HEK293T (cell line): ENCODE results near the gene SMIM1.

Experiments
- ARNT ChIP-seq: fragments of 450-650 bp; IDR thresholded peaks from 2 replicates; pipeline ENCODE4 v1.6.1; 2017; ENCODE audit warnings: mild to moderate bottlenecking
- BHLHE40 ChIP-seq: fragments of 450-650 bp; IDR thresholded peaks from 2 replicates; pipeline ENCODE4 v1.6.1; 2016; ENCODE audit warnings: mild to moderate bottlenecking, moderate library complexity, borderline replicate concordance
- ELF4 ChIP-seq: fragments of 450-650 bp; IDR thresholded peaks from 2 replicates; pipeline ENCODE4 v1.6.1; 2017; ENCODE audit warnings: antibody characterized with exemption
- FOXA1 ChIP-seq: fragments of 450-650 bp; IDR thresholded peaks from 2 replicates; pipeline ENCODE4 v1.6.1; 2016; ENCODE audit warnings: mild to moderate bottlenecking
- FOXK2 ChIP-seq: fragments of 450-650 bp; IDR thresholded peaks from 2 replicates; pipeline ENCODE4 v1.6.1; 2016; ENCODE audit warnings: mild to moderate bottlenecking
- FOXM1 ChIP-seq: fragments of 450-650 bp; IDR thresholded peaks from 2 replicates; pipeline ENCODE4 v1.6.1; 2017; ENCODE audit warnings: mild to moderate bottlenecking, borderline replicate concordance
- HDGF ChIP-seq: fragments of 450-650 bp; IDR thresholded peaks from 2 replicates; pipeline ENCODE4 v1.6.1; 2017; ENCODE audit warnings: antibody characterized with exemption, borderline replicate concordance
- PKNOX1 ChIP-seq: fragments of 450-650 bp; IDR thresholded peaks from 2 replicates; pipeline ENCODE4 v1.6.1; 2016
- SP1 ChIP-seq: fragments of 450-650 bp; IDR thresholded peaks from 2 replicates; pipeline ENCODE4 v1.6.1; 2017
- SUZ12 ChIP-seq: fragments of 450-650 bp; IDR thresholded peaks from 2 replicates; pipeline ENCODE4 v1.6.1; 2016; ENCODE audit warnings: mild to moderate bottlenecking
- TARDBP ChIP-seq: fragments of 450-650 bp; IDR thresholded peaks from 2 replicates; pipeline ENCODE4 v1.6.1; 2016
- ZNF384 ChIP-seq: fragments of 450-650 bp; IDR thresholded peaks from 2 replicates; pipeline ENCODE4 v1.6.1; 2016

DNA sequence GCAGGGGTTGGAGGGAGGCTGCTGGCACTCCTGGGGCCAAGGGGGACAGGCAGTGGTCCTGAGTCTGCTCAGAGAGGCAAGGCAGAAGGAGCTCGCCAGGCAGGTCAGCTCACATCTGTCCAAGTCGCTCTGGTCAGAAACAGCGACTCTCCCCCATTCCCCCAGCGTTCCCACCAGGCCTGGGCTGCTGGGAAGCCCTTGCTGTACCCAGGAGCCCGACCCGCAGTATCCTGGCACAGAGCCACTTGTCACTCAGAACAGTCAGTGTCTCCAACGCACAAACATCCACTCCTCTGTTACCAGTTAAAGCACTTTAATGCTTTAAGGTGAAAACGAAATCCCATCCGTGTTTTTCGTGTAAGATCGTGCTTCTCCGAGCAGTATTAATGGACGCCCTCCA lies 36.9 kb upstream of the SMIM1 start:
- no peak for TF ChIP-seq FOXM1
- no peak for TF ChIP-seq ELF4
- no peak for TF ChIP-seq SP1
- no peak for TF ChIP-seq SUZ12
- no peak for TF ChIP-seq TARDBP
- TF ChIP-seq BHLHE40 = no peak
- TF ChIP-seq ARNT = no peak
- TF ChIP-seq FOXK2 = no peak
- no peak for TF ChIP-seq FOXA1
- TF ChIP-seq HDGF = no peak
- TF ChIP-seq PKNOX1 = no peak
- TF ChIP-seq ZNF384 = no peak
